Measurements from ENCODE around the gene CHD6. TPM values are rescaled to one million over a fixed set of nuclear protein-coding genes. Genes with fewer than 3 reads are reported as not detected.

CHD6 gene
- total RNA-seq, 1 experiment from 2014 or later, result 26.6 TPM

DNA sequence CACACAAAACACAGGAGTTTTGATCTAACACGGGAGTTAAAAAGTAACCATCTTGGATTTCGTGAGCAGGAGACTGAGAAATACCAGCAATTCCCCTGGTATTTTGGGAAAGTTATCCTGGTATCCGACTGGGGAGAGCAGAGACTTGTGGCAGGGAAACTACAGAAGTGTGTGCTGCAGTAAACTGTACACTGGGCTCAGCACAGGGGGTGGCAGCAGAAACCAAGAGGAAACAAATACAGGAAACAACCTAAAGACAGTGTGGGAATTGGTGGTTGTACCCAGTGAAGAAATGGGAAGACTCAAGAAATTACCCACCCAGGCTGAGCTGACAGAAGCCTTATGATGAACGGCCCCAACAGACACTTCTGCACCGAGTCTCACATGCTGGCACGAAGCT, 109.8 kb downstream of the CHD6 start:
- H3K79me2 ChIP-seq (ENCODE audit: insufficient read depth, low read length), result no peaks in the 10 kb centered on the region
- no peak overlapping the region for H3K9ac ChIP-seq (ENCODE audit: low read length)
- DNase-seq (ENCODE audit: low read depth, low spot score), result no peak
- no peak for ATAC-seq
- no peak for TF ChIP-seq EZH2 (IDR thresholded peaks at IDR 0.05)
- TF ChIP-seq, protein P1, sequence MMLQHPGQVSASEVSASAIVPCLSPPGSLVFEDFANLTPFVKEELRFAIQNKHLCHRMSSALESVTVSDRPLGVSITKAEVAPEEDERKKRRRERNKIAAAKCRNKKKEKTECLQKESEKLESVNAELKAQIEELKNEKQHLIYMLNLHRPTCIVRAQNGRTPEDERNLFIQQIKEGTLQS (IDR thresholded peaks at IDR 0.05), result no peak
- no peak overlapping the region for H3K27ac ChIP-seq (ENCODE audit: low read depth, low read length)
- H3K36me3 ChIP-seq (ENCODE audit: control insufficient read depth in 1 of 2, insufficient read depth in 2 of 2, low read length in 2 of 2), result peaks cover 0 to 3% of the 10 kb centered on the region in 2 experiments; a peak in 2 of 4 replicates
- H2AFZ ChIP-seq (ENCODE audit: low read depth, low read length, poor library complexity, severe bottlenecking), result no peak overlapping the region
- no peaks in the 10 kb centered on the region for H3K9me2 ChIP-seq (ENCODE audit: insufficient read depth)
- no peaks in the 10 kb centered on the region; a peak in 1 of 4 replicates for H3K9me3 ChIP-seq (ENCODE audit: control insufficient read depth in 1 of 2, insufficient read depth in 1 of 2, low read depth in 1 of 2, low read length in 2 of 2)
- no peaks in the 10 kb centered on the region for H4K20me1 ChIP-seq (ENCODE audit: insufficient read depth)
- H3K4me2 ChIP-seq (ENCODE audit: low read length), result no peak overlapping the region
- BruUV-seq (replicated peaks), result no TSS peak
- ChIA-PET POLR2A (no interaction called here), RAD21 (ENCODE audit: low non-redundant PET in 1 of 2, low total read pairs in 2 of 2, uncharacterized antibody in 2 of 2, unreplicated experiment in 2 of 2) (no interaction called here), CTCF (no interaction called here)
- no peaks in the 10 kb centered on the region for H3K27me3 ChIP-seq (ENCODE audit: insufficient read depth, low read length)
- no peak overlapping the region for H3K4me3 ChIP-seq (replicated peaks in 1 of 2; ENCODE audit: low read depth in 1 of 2, low read length in 2 of 2)
- intact Hi-C loops (cut with micrococcal nuclease), result no loop called here
- no peaks in the 10 kb centered on the region for H3K4me1 ChIP-seq (ENCODE audit: control insufficient read depth in 1 of 2, insufficient read depth in 2 of 2, low read length in 2 of 2)

DNA sequence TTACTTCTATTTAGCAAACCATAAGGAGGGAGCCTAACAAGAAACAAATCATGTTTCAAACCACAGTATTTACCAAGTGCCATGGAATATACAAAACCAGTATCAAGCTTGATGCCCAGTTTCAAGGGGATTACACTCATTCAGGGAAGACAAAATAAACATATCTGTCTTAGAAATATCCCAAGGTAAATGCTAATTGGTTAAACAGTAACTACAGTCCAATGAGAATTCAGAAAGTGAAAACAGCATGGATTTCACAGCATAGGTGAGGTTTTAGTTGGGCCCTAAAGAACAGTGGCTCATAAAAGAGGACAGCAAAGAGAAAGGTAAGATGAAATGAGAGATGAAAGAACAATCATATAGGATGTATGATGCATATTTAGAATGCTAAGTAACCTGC, 110.3 kb downstream of the CHD6 start:
- Histone ChIP-seq H3K27ac (ENCODE audit: low read depth, low read length) (no peak overlapping the region), H3K4me1 (ENCODE audit: control insufficient read depth in 1 of 2, insufficient read depth in 2 of 2, low read length in 2 of 2) (no peaks in the 10 kb centered on the region), H2AFZ (ENCODE audit: low read depth, low read length, poor library complexity, severe bottlenecking) (no peak overlapping the region), H3K9me2 (ENCODE audit: insufficient read depth) (no peaks in the 10 kb centered on the region), H3K79me2 (ENCODE audit: insufficient read depth, low read length) (no peaks in the 10 kb centered on the region), H3K36me3 (ENCODE audit: control insufficient read depth in 1 of 2, insufficient read depth in 2 of 2, low read length in 2 of 2) (peaks cover 0 to 3% of the 10 kb centered on the region in 2 experiments; a peak in 2 of 4 replicates), H3K4me3 (replicated peaks in 1 of 2; ENCODE audit: low read depth in 1 of 2, low read length in 2 of 2) (no peak overlapping the region), H3K27me3 (ENCODE audit: insufficient read depth, low read length) (no peaks in the 10 kb centered on the region), H4K20me1 (ENCODE audit: insufficient read depth) (no peaks in the 10 kb centered on the region), H3K9ac (ENCODE audit: low read length) (no peak overlapping the region), H3K4me2 (ENCODE audit: low read length) (no peak overlapping the region), H3K9me3 (ENCODE audit: control insufficient read depth in 1 of 2, insufficient read depth in 1 of 2, low read depth in 1 of 2, low read length in 2 of 2) (no peaks in the 10 kb centered on the region; a peak in 1 of 4 replicates)
- CTCF ChIA-PET, result no interaction called here
- DNase-seq (ENCODE audit: low read depth, low spot score) (no peak), ATAC-seq (no peak)
- BruUV-seq (replicated peaks), result no TSS peak
- TF ChIP-seq, protein P2, sequence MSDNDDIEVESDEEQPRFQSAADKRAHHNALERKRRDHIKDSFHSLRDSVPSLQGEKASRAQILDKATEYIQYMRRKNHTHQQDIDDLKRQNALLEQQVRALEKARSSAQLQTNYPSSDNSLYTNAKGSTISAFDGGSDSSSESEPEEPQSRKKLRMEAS (IDR thresholded peaks at IDR 0.05), result no peak
- TF ChIP-seq, protein P3, sequence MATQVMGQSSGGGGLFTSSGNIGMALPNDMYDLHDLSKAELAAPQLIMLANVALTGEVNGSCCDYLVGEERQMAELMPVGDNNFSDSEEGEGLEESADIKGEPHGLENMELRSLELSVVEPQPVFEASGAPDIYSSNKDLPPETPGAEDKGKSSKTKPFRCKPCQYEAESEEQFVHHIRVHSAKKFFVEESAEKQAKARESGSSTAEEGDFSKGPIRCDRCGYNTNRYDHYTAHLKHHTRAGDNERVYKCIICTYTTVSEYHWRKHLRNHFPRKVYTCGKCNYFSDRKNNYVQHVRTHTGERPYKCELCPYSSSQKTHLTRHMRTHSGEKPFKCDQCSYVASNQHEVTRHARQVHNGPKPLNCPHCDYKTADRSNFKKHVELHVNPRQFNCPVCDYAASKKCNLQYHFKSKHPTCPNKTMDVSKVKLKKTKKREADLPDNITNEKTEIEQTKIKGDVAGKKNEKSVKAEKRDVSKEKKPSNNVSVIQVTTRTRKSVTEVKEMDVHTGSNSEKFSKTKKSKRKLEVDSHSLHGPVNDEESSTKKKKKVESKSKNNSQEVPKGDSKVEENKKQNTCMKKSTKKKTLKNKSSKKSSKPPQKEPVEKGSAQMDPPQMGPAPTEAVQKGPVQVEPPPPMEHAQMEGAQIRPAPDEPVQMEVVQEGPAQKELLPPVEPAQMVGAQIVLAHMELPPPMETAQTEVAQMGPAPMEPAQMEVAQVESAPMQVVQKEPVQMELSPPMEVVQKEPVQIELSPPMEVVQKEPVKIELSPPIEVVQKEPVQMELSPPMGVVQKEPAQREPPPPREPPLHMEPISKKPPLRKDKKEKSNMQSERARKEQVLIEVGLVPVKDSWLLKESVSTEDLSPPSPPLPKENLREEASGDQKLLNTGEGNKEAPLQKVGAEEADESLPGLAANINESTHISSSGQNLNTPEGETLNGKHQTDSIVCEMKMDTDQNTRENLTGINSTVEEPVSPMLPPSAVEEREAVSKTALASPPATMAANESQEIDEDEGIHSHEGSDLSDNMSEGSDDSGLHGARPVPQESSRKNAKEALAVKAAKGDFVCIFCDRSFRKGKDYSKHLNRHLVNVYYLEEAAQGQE (IDR thresholded peaks at IDR 0.05; ENCODE audit: low read depth), result no peak
- no peak for TF ChIP-seq SRF (IDR thresholded peaks at IDR 0.05; ENCODE audit: low read depth)
- no peak for TF ChIP-seq ZFX (IDR thresholded peaks at IDR 0.05)
- no peak for TF ChIP-seq ELF1 (IDR thresholded peaks at IDR 0.05; ENCODE audit: borderline replicate concordance, low read depth)
- no peak for TF ChIP-seq TCF7L2 (IDR thresholded peaks at IDR 0.05; ENCODE audit: borderline replicate concordance, extremely low read depth, insufficient read depth, insufficient read length)
- TF ChIP-seq RAD21 (IDR thresholded peaks at IDR 0.05; ENCODE audit: low read depth), result no peak
- TF ChIP-seq YY1 (IDR thresholded peaks at IDR 0.05; ENCODE audit: extremely low read depth, insufficient replicate concordance, low read depth, low read length), result no peak
- TF ChIP-seq JUND (IDR thresholded peaks at IDR 0.05), result no peak
- TF ChIP-seq EZH2 (IDR thresholded peaks at IDR 0.05), result no peak
- no peak for TF ChIP-seq FOSL1 (IDR thresholded peaks at IDR 0.05; ENCODE audit: low read depth)
- RAD21 ChIA-PET (ENCODE audit: low non-redundant PET in 1 of 2, low total read pairs in 2 of 2, uncharacterized antibody in 2 of 2, unreplicated experiment in 2 of 2), result no interaction called here
- POLR2A ChIA-PET, result no interaction called here
- intact Hi-C loops (cut with micrococcal nuclease), result no loop called here

Measured in HCT116 (cell line).